GM21825 (cell line): ENCODE measurements around the gene FXYD4.
"Not testable (repeated sequence)": the region's sequence is repeated elsewhere in the genome, so short reads cannot be mapped to it uniquely, and the experiment has no call there.

ENCODE experiments used
- ATAC-seq: cut with Tn5 transposase; IDR thresholded peaks from one replicate; pipeline ENCODE4 v1.9.1; 2021; ENCODE audit warnings: mild to moderate bottlenecking, moderate library complexity; ENCODE audit not compliant: unreplicated experiment

The FXYD4 gene

GRCh38 chr10:43371418-43371817 is at the start of gene FXYD4:
FXYD4 (plus strand) TSS chr10:43371636; CDS start chr10:43373747, 2,111 bp downstream.
- ATAC-seq = no peak

GRCh38 chr10:43322331-43322730 is 49.1 kb upstream of the FXYD4 start:
- no peak for ATAC-seq

GRCh38 chr10:43322769-43323168 is 48.7 kb upstream of the FXYD4 start:
- no peak for ATAC-seq

GRCh38 chr10:43323245-43323644 is 48.2 kb upstream of the FXYD4 start:
- ATAC-seq = no peak

GRCh38 chr10:43324876-43325275 is 46.6 kb upstream of the FXYD4 start:
- no peak for ATAC-seq

- ATAC-seq = no peak
Measured at GRCh38 chr10:43327171-43327570, 44.3 kb upstream of the FXYD4 start.

GRCh38 chr10:43327986-43328385 is 43.5 kb upstream of the FXYD4 start:
- no peak for ATAC-seq

- ATAC-seq = not testable (repeated sequence)
Measured at GRCh38 chr10:43328810-43329209, 42.6 kb upstream of the FXYD4 start.

GRCh38 chr10:43329246-43329885 is 42.1 kb upstream of the FXYD4 start:
- not testable (repeated sequence) for ATAC-seq

- not testable (repeated sequence) for ATAC-seq
Measured at GRCh38 chr10:43330049-43330823, 41.2 kb upstream of the FXYD4 start.

- ATAC-seq = not testable (repeated sequence)
Measured at GRCh38 chr10:43330824-43331127, 40.7 kb upstream of the FXYD4 start.

- no peak for ATAC-seq
Measured at GRCh38 chr10:43333653-43334052, 37.8 kb upstream of the FXYD4 start.

- ATAC-seq = no peak
Measured at GRCh38 chr10:43336061-43336460, 35.4 kb upstream of the FXYD4 start.

GRCh38 chr10:43336641-43337318 is 34.7 kb upstream of the FXYD4 start:
- no peak for ATAC-seq

GRCh38 chr10:43337536-43337935 is 33.9 kb upstream of the FXYD4 start:
- not testable (repeated sequence) for ATAC-seq

GRCh38 chr10:43338117-43338516 is 33.3 kb upstream of the FXYD4 start:
- ATAC-seq = no peak

- no peak for ATAC-seq
Measured at GRCh38 chr10:43339136-43339535, 32.3 kb upstream of the FXYD4 start.

- ATAC-seq = no peak
Measured at GRCh38 chr10:43340101-43340500, 31.3 kb upstream of the FXYD4 start.

GRCh38 chr10:43340619-43341018 is 30.8 kb upstream of the FXYD4 start:
- ATAC-seq = no peak

- ATAC-seq = no peak
Measured at GRCh38 chr10:43341450-43341849, 30.0 kb upstream of the FXYD4 start.

- ATAC-seq = no peak
Measured at GRCh38 chr10:43342279-43343125, 28.9 kb upstream of the FXYD4 start.
